ENCODE data around the gene PAX7.

DNA sequence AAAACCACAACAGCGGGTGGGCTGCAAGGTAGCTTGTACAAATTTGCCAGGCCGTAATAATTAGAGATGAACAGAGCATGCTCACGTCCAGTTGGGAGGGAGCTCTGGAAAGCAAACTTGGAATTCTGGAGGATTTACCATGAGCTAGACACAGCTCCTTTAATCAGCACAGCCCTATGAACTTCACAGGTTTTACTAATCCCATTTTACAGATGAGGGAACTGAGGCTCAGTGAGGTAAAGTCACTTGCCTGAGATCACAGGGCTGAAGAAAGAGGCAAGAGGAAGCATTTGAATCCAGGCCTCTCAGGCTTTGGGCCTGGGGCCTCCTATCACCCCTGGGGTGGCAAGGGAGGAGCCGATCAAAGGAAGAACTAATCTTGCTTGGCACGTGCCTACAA is 24.0 kb downstream of the PAX7 start:
- TF ChIP-seq POLR2A (IDR thresholded peaks at IDR 0.05; ENCODE audit: low read length) (no peak), NFE2L2 (conservative IDR thresholded peaks at IDR 0.05; ENCODE audit: low read length) (no peak), KDM1A (IDR thresholded peaks at IDR 0.05; ENCODE audit: low read depth) (no peak), RFX5 (IDR thresholded peaks at IDR 0.05) (no peak), ESRRA (IDR thresholded peaks at IDR 0.05; ENCODE audit: borderline replicate concordance, low read length) (no peak), PHF8 (IDR thresholded peaks at IDR 0.05; ENCODE audit: borderline replicate concordance, low read depth) (no peak), EP300 (IDR thresholded peaks at IDR 0.05) (no peak), NR3C1 (IDR thresholded peaks at IDR 0.05) (no peak), NPAS2 (CRISPR knock-in tag; IDR thresholded peaks at IDR 0.05; ENCODE audit: borderline replicate concordance) (no peak)
- TF ChIP-seq, protein P1, sequence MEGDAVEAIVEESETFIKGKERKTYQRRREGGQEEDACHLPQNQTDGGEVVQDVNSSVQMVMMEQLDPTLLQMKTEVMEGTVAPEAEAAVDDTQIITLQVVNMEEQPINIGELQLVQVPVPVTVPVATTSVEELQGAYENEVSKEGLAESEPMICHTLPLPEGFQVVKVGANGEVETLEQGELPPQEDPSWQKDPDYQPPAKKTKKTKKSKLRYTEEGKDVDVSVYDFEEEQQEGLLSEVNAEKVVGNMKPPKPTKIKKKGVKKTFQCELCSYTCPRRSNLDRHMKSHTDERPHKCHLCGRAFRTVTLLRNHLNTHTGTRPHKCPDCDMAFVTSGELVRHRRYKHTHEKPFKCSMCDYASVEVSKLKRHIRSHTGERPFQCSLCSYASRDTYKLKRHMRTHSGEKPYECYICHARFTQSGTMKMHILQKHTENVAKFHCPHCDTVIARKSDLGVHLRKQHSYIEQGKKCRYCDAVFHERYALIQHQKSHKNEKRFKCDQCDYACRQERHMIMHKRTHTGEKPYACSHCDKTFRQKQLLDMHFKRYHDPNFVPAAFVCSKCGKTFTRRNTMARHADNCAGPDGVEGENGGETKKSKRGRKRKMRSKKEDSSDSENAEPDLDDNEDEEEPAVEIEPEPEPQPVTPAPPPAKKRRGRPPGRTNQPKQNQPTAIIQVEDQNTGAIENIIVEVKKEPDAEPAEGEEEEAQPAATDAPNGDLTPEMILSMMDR (IDR thresholded peaks at IDR 0.05): no peak
